B cell (primary cell): ENCODE results near the gene SLC45A3. TPM values are rescaled to one million over a fixed set of nuclear protein-coding genes. Genes with fewer than 3 reads are reported as not detected.
A peak's percentile ranks its signal among the peaks of the same experiment; 100 is the strongest.

Experiments
- ATAC-seq: fragments of 200-7000 bp; cut with Tn5 transposase; one replicate; pipeline ENCODE4 v1.10.0; 2021; ENCODE audit warnings: low read depth, mild to moderate bottlenecking, moderate number of reproducible peaks, moderate library complexity
- CTCF ChIA-PET: fragments of 350-600 bp; sonication (Branson Sonifier 250); formaldehyde crosslinking; loops from one replicate; lab custom pipeline; 2021; ENCODE audit warnings: antibody characterized with exemption, inconsistent platforms; lab: Charles Lee
- POLR2A ChIA-PET: fragments of 350-600 bp; sonication (Branson Sonifier 250); formaldehyde crosslinking; loops from one replicate; lab custom pipeline; 2021; ENCODE audit warnings: antibody characterized with exemption; lab: Charles Lee
- DNase-seq: peaks from one replicate; pipeline ENCODE4 v3.0.0; 2013
- H2AFZ ChIP-seq: 2 replicates; pipeline ENCODE4 v1.6.1; 2012; ENCODE audit warnings: mild to moderate bottlenecking, low read depth, low read length; ENCODE audit not compliant: insufficient read depth, poor library complexity, severe bottlenecking
- H3K27ac ChIP-seq, 2 donors: 1 replicate in 1 of 2; 2 replicates in 1 of 2; pipeline ENCODE4 v1.5.1; 2012 to 2013; ENCODE audit warnings: low read length in 2 of 2, mild to moderate bottlenecking in 2 of 2, moderate library complexity in 1 of 2
- H3K27me3 ChIP-seq, 4 experiments: fragments of 200-600 bp in 1 of 4; sonication (generic) in 1 of 4; replicated peaks in 1 of 4; 1 replicate in 2 of 4; 2 replicates in 2 of 4; pipeline versions ENCODE4 v1.6.1 to v1.7.0; 2013 to 2016; ENCODE audit warnings: low read length in 3 of 4, mild to moderate bottlenecking in 2 of 4, mixed read lengths in 1 of 4, moderate library complexity in 1 of 4; ENCODE audit not compliant: insufficient read depth in 4 of 4, control insufficient read depth in 3 of 4; ENCODE audit errors: control extremely low read depth in 1 of 4
- H3K36me3 ChIP-seq, 2 experiments: replicated peaks in 1 of 2; 1 replicate in 1 of 2; 2 replicates in 1 of 2; pipeline versions ENCODE4 v1.6.1 to v1.7.1; 2013; ENCODE audit warnings: low read length in 1 of 2; ENCODE audit not compliant: insufficient read depth in 2 of 2, control insufficient read depth in 1 of 2; ENCODE audit errors: control extremely low read depth in 1 of 2, extremely low read depth in 1 of 2
- H3K4me1 ChIP-seq, 2 donors: fragments of 200-600 bp in 1 of 2; sonication (generic) in 1 of 2; 1 replicate in 1 of 2; 2 replicates in 1 of 2; pipeline versions ENCODE4 v1.5.1 to v1.6.1; 2013 to 2017; ENCODE audit warnings: low read length in 2 of 2; ENCODE audit not compliant: control insufficient read depth in 2 of 2, insufficient read depth in 2 of 2
- H3K4me2 ChIP-seq: replicated peaks from 2 replicates; pipeline ENCODE3; 2012; ENCODE audit warnings: mild to moderate bottlenecking, low read depth, low read length; ENCODE audit not compliant: poor library complexity, severe bottlenecking
- H3K4me3 ChIP-seq, 5 experiments: fragments of 200-600 bp in 1 of 5; sonication (generic) in 1 of 5; 1 replicate in 3 of 5; 2 replicates in 2 of 5; pipeline versions ENCODE4 v1.5.1 to v1.7.0; 2011 to 2016; ENCODE audit warnings: low read length in 4 of 5, mild to moderate bottlenecking in 4 of 5, low read depth in 2 of 5, control low read depth in 1 of 5, moderate library complexity in 1 of 5; ENCODE audit not compliant: insufficient read depth in 1 of 5; ENCODE audit errors: control extremely low read depth in 1 of 5, extremely low read depth in 1 of 5
- H3K79me2 ChIP-seq: fragments of 200-600 bp; sonication (generic); one replicate; pipeline ENCODE4 v1.6.0; 2016; ENCODE audit warnings: low read length; ENCODE audit not compliant: control insufficient read depth, insufficient read depth
- H3K9ac ChIP-seq: fragments of 200-600 bp; sonication (generic); 2 replicates; pipeline ENCODE4 v1.6.1; 2017; ENCODE audit warnings: mild to moderate bottlenecking, low read length, moderate library complexity
- H3K9me3 ChIP-seq, 3 donors: one replicate each; pipeline versions ENCODE4 v1.6.1 to v1.7.1; 2013; ENCODE audit warnings: low read length in 2 of 3; ENCODE audit not compliant: control insufficient read depth in 2 of 3, insufficient read depth in 1 of 3; ENCODE audit errors: control extremely low read depth in 1 of 3
- H4K20me1 ChIP-seq: 2 replicates; pipeline ENCODE4 v1.6.0; 2012; ENCODE audit warnings: mild to moderate bottlenecking, low read length; ENCODE audit not compliant: insufficient read depth, control insufficient read depth, poor library complexity, severe bottlenecking
- H3K27ac Mint-ChIP-seq: one replicate; pipeline ENCODE4 v1.8.0; 2021; ENCODE audit warnings: mixed read lengths
- H3K27me3 Mint-ChIP-seq: one replicate; pipeline ENCODE4 v1.8.0; 2021; ENCODE audit warnings: mixed read lengths
- H3K4me1 Mint-ChIP-seq: one replicate; pipeline ENCODE4 v1.8.0; 2021; ENCODE audit warnings: mixed read lengths
- H3K4me3 Mint-ChIP-seq: one replicate; pipeline ENCODE4 v1.8.0; 2021; ENCODE audit warnings: mixed read lengths
- H3K9me3 Mint-ChIP-seq: one replicate; pipeline ENCODE4 v1.8.0; 2022; ENCODE audit warnings: mixed read lengths; ENCODE audit not compliant: insufficient read depth
- CTCF ChIP-seq: fragments of 200-600 bp; IDR thresholded peaks from one replicate; pipeline ENCODE4 v1.8.0; 2022; ENCODE audit warnings: antibody characterized with exemption, mild to moderate bottlenecking
- EZH2 ChIP-seq: IDR thresholded peaks from 2 replicates; pipeline ENCODE4 v1.6.1; 2012; ENCODE audit warnings: borderline replicate concordance, low read depth, mild to moderate bottlenecking, moderate library complexity, low read length; ENCODE audit not compliant: insufficient read depth, poor library complexity, severe bottlenecking
- WGBS: methylation state at CpG from one replicate; pipeline ENCODE4 v1.1.5; 2013; ENCODE audit warnings: missing lambda C conversion rate; ENCODE audit not compliant: insufficient coverage; 5-methylcytosine and 5-hydroxymethylcytosine counted together
- intact Hi-C: fragments of 100-400 bp; cut with micrococcal nuclease; formaldehyde crosslinking; loops from one replicate; pipeline ENCODE4 v1.10.0; 2022
- polyA plus RNA-seq: library from polyadenylated mRNA; depleted of rRNA; stranded (reverse); fragments of >200 nt; gene quantifications from 2 replicates; pipeline ENCODE4 v1.2.3, GENCODE V29; 2012
- total RNA-seq, 2 donors: library from RNA; stranded (reverse); fragments of 120-200 nt in 1 of 2; gene quantifications; 1 replicate in 1 of 2; 2 replicates in 1 of 2; pipeline versions ENCODE4 v1.2.3 to v1.2.4, GENCODE V29; 2013 to 2022

SLC45A3 gene
- total and polyA plus RNA-seq, 2 donors (not counting 1 experiment from before 2014, with no cell fraction given): 5.0 to 23.9 TPM

- H3K36me3 ChIP-seq: peaks cover 0 to 13% of the 10 kb centered on the region in 2 experiments
- WGBS: 60% methylated on average over 19 of the region's 20 CpGs
- H3K4me2 ChIP-seq: peak overlapping the region; percentile 48
- peak overlapping the region; percentile 10 for H3K4me3 Mint-ChIP-seq
- H2AFZ ChIP-seq: peak overlapping the region; percentile 14
- no peaks in the 10 kb centered on the region for H3K27me3 ChIP-seq
- H3K4me3 ChIP-seq: no peak overlapping the region
- intact Hi-C loops: loop anchor here (1.0 to 5.0 kb wide), 4 partner anchors 10 to 172 kb away; no protein-coding TSS in a partner anchor
- ChIA-PET POLR2A (interaction anchor here (0.9 to 1.2 kb wide), 4 partner anchors 15 to 51 kb away, joined by 3 read pairs; partner anchors contain the start of gene ELK4), CTCF (interaction anchor here (0.7 to 23.2 kb wide), 58 partner anchors 9 to 517 kb away, joined by 3 to 943 read pairs (median 6); partner anchors contain the start of genes ELK4, RAB29 and SLC45A3)
- no peak overlapping the region for H3K9ac ChIP-seq
- ATAC-seq (peak; percentile 93), DNase-seq (peak; percentile 87)
- H3K9me3 Mint-ChIP-seq: no peaks in the 10 kb centered on the region
- peaks cover 22% of the 10 kb centered on the region for H3K4me1 Mint-ChIP-seq
- peak overlapping the region in 1 of 2 donors; percentile 72 for H3K27ac ChIP-seq
- peaks cover 18 to 25% of the 10 kb centered on the region in 2 donors for H3K4me1 ChIP-seq
- peak; percentile 89 for TF ChIP-seq CTCF
- TF ChIP-seq EZH2: no peak
- no peaks in the 10 kb centered on the region for H3K27me3 Mint-ChIP-seq
- H3K79me2 ChIP-seq: peaks cover 4% of the 10 kb centered on the region
- H3K27ac Mint-ChIP-seq: peak overlapping the region; percentile 32
- no peaks in the 10 kb centered on the region for H3K9me3 ChIP-seq
- H4K20me1 ChIP-seq: no peaks in the 10 kb centered on the region
Measured at GRCh38 chr1:205658943-205659581, 21.2 kb downstream of the SLC45A3 start.

GRCh38 chr1:205656236-205656635 is 24.1 kb downstream of the SLC45A3 start:
- no peaks in the 10 kb centered on the region for H4K20me1 ChIP-seq
- Mint-ChIP-seq H3K4me3 (no peak overlapping the region), H3K27me3 (no peaks in the 10 kb centered on the region), H3K27ac (no peak overlapping the region), H3K4me1 (peaks cover 18% of the 10 kb centered on the region), H3K9me3 (no peaks in the 10 kb centered on the region)
- H3K9me3 ChIP-seq: no peaks in the 10 kb centered on the region
- no peak overlapping the region for H3K4me3 ChIP-seq
- no peak overlapping the region for H3K27ac ChIP-seq
- H3K27me3 ChIP-seq: no peaks in the 10 kb centered on the region
- intact Hi-C loops: loop anchor here (5.0 kb wide), 1 partner anchor 169 kb away; no protein-coding TSS in a partner anchor
- WGBS: no CpG with 5 or more reads among the region's 2 CpGs
- no peak overlapping the region for H3K9ac ChIP-seq
- no peak overlapping the region for H2AFZ ChIP-seq
- ATAC-seq (no peak), DNase-seq (no peak)
- POLR2A ChIA-PET: no interaction called here
- CTCF ChIA-PET: interaction anchor here (0.6 to 23.2 kb wide), 15 partner anchors 9 to 321 kb away, joined by 3 to 943 read pairs (median 34); partner anchors contain the start of gene ELK4
- peaks cover 4% of the 10 kb centered on the region for H3K79me2 ChIP-seq
- peaks cover 17 to 24% of the 10 kb centered on the region in 2 donors for H3K4me1 ChIP-seq
- no peaks in the 10 kb centered on the region for H3K36me3 ChIP-seq
- TF ChIP-seq CTCF (no peak), EZH2 (no peak)
- H3K4me2 ChIP-seq: no peak overlapping the region
